ENCODE results near the gene NR2F1. TPM values are rescaled to one million over a fixed set of nuclear protein-coding genes. Genes with fewer than 3 reads are reported as not detected.
A peak's percentile ranks its signal among the peaks of the same experiment; 100 is the strongest.

Gene NR2F1
- total RNA-seq, 4 donors from 2014 or later = 1.5 to 6.2 (median 3.2) TPM

DNA sequence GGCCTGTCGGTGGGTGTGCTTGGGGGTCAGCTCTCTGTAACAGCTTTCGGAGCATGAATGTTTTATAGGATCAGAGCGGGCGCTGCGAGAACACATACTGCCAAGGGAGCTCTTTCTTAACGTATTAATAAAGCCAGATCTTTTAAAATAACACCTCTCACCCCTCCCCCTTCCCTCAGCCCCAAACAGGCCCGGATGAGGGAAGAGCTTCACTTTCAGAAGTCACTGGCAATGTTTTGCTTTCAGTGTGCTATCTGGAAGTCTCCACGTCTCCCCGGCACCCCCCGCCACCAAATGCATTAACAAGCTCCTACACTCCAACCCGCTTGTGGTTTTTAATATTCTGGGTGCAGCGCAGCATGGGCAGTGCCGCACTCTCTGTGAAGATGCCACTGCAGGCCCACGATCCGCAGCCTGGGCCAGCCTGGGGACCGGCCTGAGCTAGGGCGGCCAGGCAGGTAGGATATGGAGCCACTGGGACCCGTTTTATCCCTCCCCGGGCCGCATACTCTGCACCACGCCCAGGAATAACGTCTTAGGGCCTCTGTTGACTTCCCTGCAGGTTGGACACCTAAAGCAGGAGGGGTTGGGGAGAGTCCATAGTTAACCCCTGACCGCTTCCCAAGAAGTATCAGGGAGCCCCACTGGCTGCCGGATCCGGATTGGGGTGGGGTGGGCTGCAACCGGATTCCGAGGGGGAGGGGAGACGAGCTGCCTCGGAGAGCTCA, 12.6 kb downstream of the NR2F1 start:
- no peak for DNase-seq
- no peaks in the 10 kb centered on the region for H3K9me3 ChIP-seq
- in situ Hi-C loops (cut with MboI; ENCODE audit: low pct_ligation_motif_present in 1 of 4, low pct_unique_long_range_greater_than_20kb in 1 of 4, low sequenced_read_pairs in 3 of 4) (loop anchor here in 3 of 4 donors (25.0 kb wide), 2 partner anchors 192 to 317 kb away; no protein-coding TSS in a partner anchor), intact Hi-C loops (cut with DNase I; ENCODE audit: low total_unique reads) (no loop called here)
- H3K27me3 ChIP-seq = peaks cover 98% of the 10 kb centered on the region
- no peaks in the 10 kb centered on the region for H3K36me3 ChIP-seq
- no peak overlapping the region for H3K4me3 ChIP-seq
- TF ChIP-seq, protein P1, sequence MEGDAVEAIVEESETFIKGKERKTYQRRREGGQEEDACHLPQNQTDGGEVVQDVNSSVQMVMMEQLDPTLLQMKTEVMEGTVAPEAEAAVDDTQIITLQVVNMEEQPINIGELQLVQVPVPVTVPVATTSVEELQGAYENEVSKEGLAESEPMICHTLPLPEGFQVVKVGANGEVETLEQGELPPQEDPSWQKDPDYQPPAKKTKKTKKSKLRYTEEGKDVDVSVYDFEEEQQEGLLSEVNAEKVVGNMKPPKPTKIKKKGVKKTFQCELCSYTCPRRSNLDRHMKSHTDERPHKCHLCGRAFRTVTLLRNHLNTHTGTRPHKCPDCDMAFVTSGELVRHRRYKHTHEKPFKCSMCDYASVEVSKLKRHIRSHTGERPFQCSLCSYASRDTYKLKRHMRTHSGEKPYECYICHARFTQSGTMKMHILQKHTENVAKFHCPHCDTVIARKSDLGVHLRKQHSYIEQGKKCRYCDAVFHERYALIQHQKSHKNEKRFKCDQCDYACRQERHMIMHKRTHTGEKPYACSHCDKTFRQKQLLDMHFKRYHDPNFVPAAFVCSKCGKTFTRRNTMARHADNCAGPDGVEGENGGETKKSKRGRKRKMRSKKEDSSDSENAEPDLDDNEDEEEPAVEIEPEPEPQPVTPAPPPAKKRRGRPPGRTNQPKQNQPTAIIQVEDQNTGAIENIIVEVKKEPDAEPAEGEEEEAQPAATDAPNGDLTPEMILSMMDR (IDR thresholded peaks at IDR 0.05) = no peak
- TF ChIP-seq POLR2AphosphoS5 (IDR thresholded peaks at IDR 0.05) (no peak), EP300 (IDR thresholded peaks at IDR 0.05; ENCODE audit: low read depth) (no peak), POLR2A (IDR thresholded peaks at IDR 0.05) (no peak)
- WGBS, 2 donors (ENCODE audit: low coverage in 1 of 2) = 35 to 46% methylated on average over 7 to 25 of the region's 29 CpGs
- H3K27ac ChIP-seq = no peak overlapping the region
- H3K4me1 ChIP-seq = peaks cover 0 to 14% (median 3%) of the 10 kb centered on the region in 4 donors

- peaks cover 98% of the 10 kb centered on the region for H3K27me3 ChIP-seq
- no peak for TF ChIP-seq POLR2A (IDR thresholded peaks at IDR 0.05)
- TF ChIP-seq, protein P1 (IDR thresholded peaks at IDR 0.05) = no peak
- no peak for TF ChIP-seq EP300 (IDR thresholded peaks at IDR 0.05; ENCODE audit: low read depth)
- TF ChIP-seq POLR2AphosphoS5 (IDR thresholded peaks at IDR 0.05) = no peak
- 38% methylated on average over 14 of the region's 14 CpGs; no CpG with 5 or more reads in 1 of the 2 donors for WGBS, 2 donors (ENCODE audit: low coverage in 1 of 2)
- H3K4me3 ChIP-seq = no peak overlapping the region
- no peaks in the 10 kb centered on the region for H3K9me3 ChIP-seq
- peaks cover 0 to 14% (median 3%) of the 10 kb centered on the region in 4 donors for H3K4me1 ChIP-seq
- no peak for DNase-seq
- no peak overlapping the region for H3K27ac ChIP-seq
- intact Hi-C loops (cut with DNase I; ENCODE audit: low total_unique reads) (no loop called here), in situ Hi-C loops (cut with MboI; ENCODE audit: low pct_ligation_motif_present in 1 of 4, low pct_unique_long_range_greater_than_20kb in 1 of 4, low sequenced_read_pairs in 3 of 4) (loop anchor here in 3 of 4 donors (25.0 kb wide), 2 partner anchors 191 to 316 kb away; no protein-coding TSS in a partner anchor)
- no peaks in the 10 kb centered on the region for H3K36me3 ChIP-seq
Observed at GRCh38 chr5:93596310-93596675, 13.3 kb downstream of the NR2F1 start.

DNA sequence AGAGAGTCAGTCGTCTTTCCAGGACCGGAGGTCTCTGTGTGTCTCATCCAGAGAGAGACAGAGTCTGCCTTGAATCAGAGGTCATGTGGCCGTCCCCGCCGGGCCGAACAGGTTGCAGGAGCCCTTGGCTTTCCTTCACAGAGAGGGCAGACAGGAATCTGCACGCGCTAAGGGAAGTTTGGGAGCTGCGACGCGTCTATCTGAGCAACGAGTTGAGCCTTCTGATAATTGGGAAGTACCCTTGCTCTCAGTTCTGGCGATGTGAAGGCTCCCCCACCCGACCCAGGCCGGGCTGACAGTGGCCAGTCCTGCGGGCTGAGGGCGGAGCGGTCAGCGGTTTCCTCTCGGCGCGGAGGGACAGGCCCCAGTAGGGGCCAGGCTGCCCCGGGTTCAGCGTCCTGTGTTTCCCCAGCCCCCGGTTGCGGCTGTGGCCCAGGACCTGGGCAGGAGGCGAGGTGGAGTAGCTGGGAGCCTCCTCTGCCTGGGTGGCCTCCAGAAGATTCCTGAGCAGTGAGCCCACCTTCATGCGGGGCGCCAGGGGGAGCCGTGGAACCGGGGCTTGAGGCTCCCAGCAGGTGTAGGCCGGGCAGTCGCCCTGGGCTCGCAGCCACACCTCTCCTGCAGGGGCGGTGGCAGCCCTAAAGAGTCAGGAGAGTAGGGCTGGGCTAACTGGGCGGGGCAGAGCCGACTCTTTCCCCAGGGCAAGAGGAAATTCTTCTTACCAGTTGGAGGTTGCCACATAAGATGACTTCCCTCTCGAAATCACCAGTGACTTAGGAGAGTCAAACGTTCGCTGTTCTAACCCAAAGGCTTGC, 13.9 kb downstream of the NR2F1 start:
- TF ChIP-seq EP300 (IDR thresholded peaks at IDR 0.05; ENCODE audit: low read depth) = no peak
- TF ChIP-seq, protein P1 (IDR thresholded peaks at IDR 0.05) = no peak
- no peak for TF ChIP-seq POLR2A (IDR thresholded peaks at IDR 0.05)
- no peak for TF ChIP-seq POLR2AphosphoS5 (IDR thresholded peaks at IDR 0.05)
- Histone ChIP-seq H3K4me1 (peaks cover 0 to 14% (median 3%) of the 10 kb centered on the region in 4 donors), H3K27ac (no peak overlapping the region), H3K36me3 (no peaks in the 10 kb centered on the region), H3K27me3 (peaks cover 98% of the 10 kb centered on the region), H3K4me3 (no peak overlapping the region), H3K9me3 (no peaks in the 10 kb centered on the region)
- WGBS, 2 donors (ENCODE audit: low coverage in 1 of 2) = 22 to 50% methylated on average over 3 to 40 of the region's 40 CpGs
- DNase-seq = peak; percentile 70
- intact Hi-C loops (cut with DNase I; ENCODE audit: low total_unique reads) (no loop called here), in situ Hi-C loops (cut with MboI; ENCODE audit: low pct_ligation_motif_present in 1 of 4, low pct_unique_long_range_greater_than_20kb in 1 of 4, low sequenced_read_pairs in 3 of 4) (loop anchor here in 3 of 4 donors (25.0 kb wide), 2 partner anchors 190 to 315 kb away; no protein-coding TSS in a partner anchor)
